ENCODE measurements around the gene PLA2R1. TPM values are rescaled to one million over a fixed set of nuclear protein-coding genes. Genes with fewer than 3 reads are reported as not detected.
A peak's percentile ranks its signal among the peaks of the same experiment; 100 is the strongest.

PLA2R1 gene
- total and polyA plus RNA-seq, 10 of the 15 experiments (the other 5 are each of a cell fraction or from before 2014, with no cell fraction given) = 0.01 to 0.05 (median 0.02) TPM; not detected in 6

DNA sequence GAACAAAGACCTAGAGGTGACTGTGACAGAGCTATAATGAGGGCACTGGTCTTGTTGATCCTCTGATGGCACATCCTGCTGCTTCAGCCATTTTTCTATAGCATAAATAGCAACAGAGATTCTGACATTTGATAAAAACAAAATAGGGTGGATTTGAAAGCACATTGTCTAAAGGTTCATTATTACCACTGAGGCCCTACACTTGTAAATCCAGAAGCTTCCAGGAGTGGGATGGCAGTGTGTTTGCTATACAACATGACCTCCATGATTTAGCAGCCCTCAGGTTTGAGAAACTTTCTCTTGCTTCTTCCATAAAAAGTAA lies 171.2 kb downstream of the PLA2R1 start:
- H3K79me2 ChIP-seq (ENCODE audit: control insufficient read depth, insufficient read depth, low read length) = peaks cover 13% of the 10 kb centered on the region
- CTCF ChIA-PET = interaction anchor here (1.0 to 9.0 kb wide), 9 partner anchors 8 to 48 kb away, joined by 3 to 89 read pairs (median 6); partner anchors contain the start of gene LY75
- H3K4me3 ChIP-seq = no peak overlapping the region
- H3K36me3 ChIP-seq (ENCODE audit: control insufficient read depth in 2 of 2, insufficient read depth in 2 of 2, low read length in 1 of 2) = peaks cover 0 to 13% of the 10 kb centered on the region in 2 experiments; a peak in 2 of 4 replicates
- DNase-seq (ENCODE audit: low read depth, low spot score) (no peak), FAIRE-seq (no peak), ATAC-seq (no peak)
- POLR2A ChIA-PET = interaction anchor here (1.1 to 32.8 kb wide), 3 partner anchors 10 to 276 kb away, joined by 7 to 840 read pairs (median 60); partner anchors contain the start of gene LY75
- no peaks in the 10 kb centered on the region for H4K20me1 ChIP-seq (ENCODE audit: control insufficient read depth, insufficient read depth)
- no TSS peak for BruUV-seq (replicated peaks)
- no peaks in the 10 kb centered on the region for H3K9me3 ChIP-seq (replicated peaks; ENCODE audit: control insufficient read depth, insufficient read depth, low read length)
- H3K4me2 ChIP-seq (ENCODE audit: control insufficient read depth, insufficient read depth) = peak overlapping the region; percentile 31; the same call in 1 of the 2 replicates
- peak overlapping the region; percentile 83 for H3K27ac ChIP-seq (ENCODE audit: control insufficient read depth, insufficient read depth)
- peaks cover 61% of the 10 kb centered on the region for H3K4me1 ChIP-seq (ENCODE audit: control insufficient read depth, insufficient read depth, low read length)
- SMC1A ChIA-PET (ENCODE audit: uncharacterized antibody, unreplicated experiment) = interaction anchor here (0.6 to 46.3 kb wide), 9 partner anchors 10 to 506 kb away, joined by 3 to 1536 read pairs (median 5); partner anchors contain the start of gene LY75
- H3K27me3 ChIP-seq (replicated peaks in 1 of 2; ENCODE audit: control insufficient read depth in 2 of 2, insufficient read depth in 2 of 2, low read length in 1 of 2) = no peaks in the 10 kb centered on the region
- intact Hi-C loops (cut with micrococcal nuclease; ENCODE audit: unreplicated experiment) (loop anchor here (5.0 to 10.0 kb wide), 4 partner anchors 71 to 1274 kb away; partner anchors contain the start of genes ITGB6 and TANK), in situ Hi-C loops (cut with MboI) (no loop called here)
- H3K9ac ChIP-seq (ENCODE audit: control insufficient read depth, insufficient read depth, low read length) = 0 out of 2 replicates have a peak overlapping the region, but pooled peaks have one; percentile 7
- no peak overlapping the region for H2AFZ ChIP-seq (ENCODE audit: control insufficient read depth, low read depth, low read length)
- RAD21 ChIA-PET (ENCODE audit: unreplicated experiment) = interaction anchor here (0.9 to 6.1 kb wide), 11 partner anchors 9 to 48 kb away, joined by 3 to 86 read pairs (median 12); partner anchors contain the start of gene LY75
- TF ChIP-seq YY1 (IDR thresholded peaks at IDR 0.05; ENCODE audit: low read depth, low read length) (peak; percentile 56; the same call in 1 of the 2 replicates), SIN3A (IDR thresholded peaks at IDR 0.05; ENCODE audit: low read depth, low read length) (no peak), RAD51 (IDR thresholded peaks at IDR 0.05) (no peak), ZNF24 (IDR thresholded peaks at IDR 0.05) (no peak), CHD1 (IDR thresholded peaks at IDR 0.05; ENCODE audit: low read depth, low read length) (no peak), KDM1A (IDR thresholded peaks at IDR 0.05; ENCODE audit: borderline replicate concordance) (no peak), NBN (IDR thresholded peaks at IDR 0.05) (no peak; the same call in 1 of the 2 replicates), TCF7 (IDR thresholded peaks at IDR 0.05; ENCODE audit: borderline replicate concordance) (no peak), ZNF207 (IDR thresholded peaks at IDR 0.05; ENCODE audit: borderline replicate concordance) (peak; percentile 20; the same call in 1 of the 2 replicates), NR2C1 (IDR thresholded peaks at IDR 0.05) (no peak), ZNF622 (IDR thresholded peaks at IDR 0.05) (no peak)
- TF ChIP-seq, protein P1, sequence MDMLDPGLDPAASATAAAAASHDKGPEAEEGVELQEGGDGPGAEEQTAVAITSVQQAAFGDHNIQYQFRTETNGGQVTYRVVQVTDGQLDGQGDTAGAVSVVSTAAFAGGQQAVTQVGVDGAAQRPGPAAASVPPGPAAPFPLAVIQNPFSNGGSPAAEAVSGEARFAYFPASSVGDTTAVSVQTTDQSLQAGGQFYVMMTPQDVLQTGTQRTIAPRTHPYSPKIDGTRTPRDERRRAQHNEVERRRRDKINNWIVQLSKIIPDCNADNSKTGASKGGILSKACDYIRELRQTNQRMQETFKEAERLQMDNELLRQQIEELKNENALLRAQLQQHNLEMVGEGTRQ (IDR thresholded peaks at IDR 0.05; ENCODE audit: borderline replicate concordance, low read depth, low read length) = no peak
- TF ChIP-seq, protein P2, sequence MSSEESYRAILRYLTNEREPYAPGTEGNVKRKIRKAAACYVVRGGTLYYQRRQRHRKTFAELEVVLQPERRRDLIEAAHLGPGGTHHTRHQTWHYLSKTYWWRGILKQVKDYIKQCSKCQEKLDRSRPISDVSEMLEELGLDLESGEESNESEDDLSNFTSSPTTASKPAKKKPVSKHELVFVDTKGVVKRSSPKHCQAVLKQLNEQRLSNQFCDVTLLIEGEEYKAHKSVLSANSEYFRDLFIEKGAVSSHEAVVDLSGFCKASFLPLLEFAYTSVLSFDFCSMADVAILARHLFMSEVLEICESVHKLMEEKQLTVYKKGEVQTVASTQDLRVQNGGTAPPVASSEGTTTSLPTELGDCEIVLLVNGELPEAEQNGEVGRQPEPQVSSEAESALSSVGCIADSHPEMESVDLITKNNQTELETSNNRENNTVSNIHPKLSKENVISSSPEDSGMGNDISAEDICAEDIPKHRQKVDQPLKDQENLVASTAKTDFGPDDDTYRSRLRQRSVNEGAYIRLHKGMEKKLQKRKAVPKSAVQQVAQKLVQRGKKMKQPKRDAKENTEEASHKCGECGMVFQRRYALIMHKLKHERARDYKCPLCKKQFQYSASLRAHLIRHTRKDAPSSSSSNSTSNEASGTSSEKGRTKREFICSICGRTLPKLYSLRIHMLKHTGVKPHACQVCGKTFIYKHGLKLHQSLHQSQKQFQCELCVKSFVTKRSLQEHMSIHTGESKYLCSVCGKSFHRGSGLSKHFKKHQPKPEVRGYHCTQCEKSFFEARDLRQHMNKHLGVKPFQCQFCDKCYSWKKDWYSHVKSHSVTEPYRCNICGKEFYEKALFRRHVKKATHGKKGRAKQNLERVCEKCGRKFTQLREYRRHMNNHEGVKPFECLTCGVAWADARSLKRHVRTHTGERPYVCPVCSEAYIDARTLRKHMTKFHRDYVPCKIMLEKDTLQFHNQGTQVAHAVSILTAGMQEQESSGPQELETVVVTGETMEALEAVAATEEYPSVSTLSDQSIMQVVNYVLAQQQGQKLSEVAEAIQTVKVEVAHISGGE (CRISPR knock-in tag; IDR thresholded peaks at IDR 0.05) = no peak
- TF ChIP-seq, protein P3, sequence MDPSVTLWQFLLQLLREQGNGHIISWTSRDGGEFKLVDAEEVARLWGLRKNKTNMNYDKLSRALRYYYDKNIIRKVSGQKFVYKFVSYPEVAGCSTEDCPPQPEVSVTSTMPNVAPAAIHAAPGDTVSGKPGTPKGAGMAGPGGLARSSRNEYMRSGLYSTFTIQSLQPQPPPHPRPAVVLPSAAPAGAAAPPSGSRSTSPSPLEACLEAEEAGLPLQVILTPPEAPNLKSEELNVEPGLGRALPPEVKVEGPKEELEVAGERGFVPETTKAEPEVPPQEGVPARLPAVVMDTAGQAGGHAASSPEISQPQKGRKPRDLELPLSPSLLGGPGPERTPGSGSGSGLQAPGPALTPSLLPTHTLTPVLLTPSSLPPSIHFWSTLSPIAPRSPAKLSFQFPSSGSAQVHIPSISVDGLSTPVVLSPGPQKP (IDR thresholded peaks at IDR 0.05; ENCODE audit: low read depth, low read length) = no peak
- TF ChIP-seq, protein P4, sequence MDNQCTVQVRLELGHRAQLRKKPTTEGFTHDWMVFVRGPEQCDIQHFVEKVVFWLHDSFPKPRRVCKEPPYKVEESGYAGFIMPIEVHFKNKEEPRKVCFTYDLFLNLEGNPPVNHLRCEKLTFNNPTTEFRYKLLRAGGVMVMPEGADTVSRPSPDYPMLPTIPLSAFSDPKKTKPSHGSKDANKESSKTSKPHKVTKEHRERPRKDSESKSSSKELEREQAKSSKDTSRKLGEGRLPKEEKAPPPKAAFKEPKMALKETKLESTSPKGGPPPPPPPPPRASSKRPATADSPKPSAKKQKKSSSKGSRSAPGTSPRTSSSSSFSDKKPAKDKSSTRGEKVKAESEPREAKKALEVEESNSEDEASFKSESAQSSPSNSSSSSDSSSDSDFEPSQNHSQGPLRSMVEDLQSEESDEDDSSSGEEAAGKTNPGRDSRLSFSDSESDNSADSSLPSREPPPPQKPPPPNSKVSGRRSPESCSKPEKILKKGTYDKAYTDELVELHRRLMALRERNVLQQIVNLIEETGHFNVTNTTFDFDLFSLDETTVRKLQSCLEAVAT (IDR thresholded peaks at IDR 0.05) = no peak
